Gastrocnemius medialis (tissue), 4 donors: Measurements from ENCODE around the gene LMBR1.

Source experiments
- CTCF ChIP-seq, 5 experiments: fragments of 450-650 bp in 3 of 5; fragments of 200-600 bp in 2 of 5; sonication (generic) in 2 of 5; IDR thresholded peaks in 4 of 5; conservative IDR thresholded peaks in 1 of 5; 1 replicate in 4 of 5; 2 replicates in 1 of 5; pipeline ENCODE4 v1.5.1; 2016 to 2019; ENCODE audit warnings: antibody characterized with exemption in 5 of 5, mild to moderate bottlenecking in 3 of 5, moderate library complexity in 3 of 5
- POLR2A ChIP-seq, 2 donors: fragments of 450-650 bp; IDR thresholded peaks; one replicate each; pipeline ENCODE4 v1.6.1; 2017; ENCODE audit warnings: antibody characterized with exemption in 2 of 2, mild to moderate bottlenecking in 2 of 2, moderate library complexity in 2 of 2

- no peak for TF ChIP-seq CTCF (IDR thresholded peaks at IDR 0.05 in 4 of 5, conservative IDR thresholded peaks at IDR 0.05 in 1 of 5)
- no peak for TF ChIP-seq POLR2A (IDR thresholded peaks at IDR 0.05)
Observed at GRCh38 chr7:156662277-156662676, 230.7 kb downstream of the LMBR1 start.
